Measurements from ENCODE around the gene PDLIM1. TPM values are rescaled to one million over a fixed set of nuclear protein-coding genes. Genes with fewer than 3 reads are reported as not detected.

Gene PDLIM1
- total and polyA plus RNA-seq, 10 of the 15 experiments (the other 5 are each of a cell fraction or from before 2014, with no cell fraction given), result 95.7 to 714 (median 309) TPM

DNA sequence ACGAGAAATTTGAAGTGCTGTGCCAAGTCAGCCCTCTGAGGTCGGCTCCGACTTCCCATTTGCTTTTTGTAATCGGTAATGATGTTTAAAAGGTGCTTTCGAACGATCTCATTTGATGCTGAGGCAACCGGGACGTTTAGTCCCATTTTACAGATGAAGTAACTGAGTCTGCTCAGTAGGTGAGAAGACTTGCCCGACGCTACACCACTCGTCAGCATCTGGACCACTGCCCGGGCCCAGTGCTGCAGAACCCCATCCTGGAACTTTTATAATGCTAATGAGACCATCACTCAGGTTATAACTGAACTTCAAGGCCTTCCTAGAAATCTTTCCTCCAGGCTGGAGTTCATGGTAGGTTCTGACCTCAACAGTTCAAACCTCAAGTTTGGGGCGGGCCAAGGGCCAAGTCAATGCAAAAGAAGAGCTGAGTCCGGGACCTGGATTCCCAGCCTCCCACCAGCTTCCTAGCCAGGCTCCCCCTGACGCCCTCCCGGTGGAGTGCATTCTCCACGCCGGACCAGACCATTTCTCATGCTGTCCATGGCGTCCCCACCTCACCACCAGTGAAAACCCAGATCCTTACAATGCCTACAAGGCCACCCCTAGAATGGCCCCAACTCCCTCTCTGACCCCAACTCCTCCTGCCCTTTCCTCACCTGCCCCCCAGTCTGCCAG is 699 bp upstream of the PDLIM1 start (continued):
- TF ChIP-seq, protein P1, sequence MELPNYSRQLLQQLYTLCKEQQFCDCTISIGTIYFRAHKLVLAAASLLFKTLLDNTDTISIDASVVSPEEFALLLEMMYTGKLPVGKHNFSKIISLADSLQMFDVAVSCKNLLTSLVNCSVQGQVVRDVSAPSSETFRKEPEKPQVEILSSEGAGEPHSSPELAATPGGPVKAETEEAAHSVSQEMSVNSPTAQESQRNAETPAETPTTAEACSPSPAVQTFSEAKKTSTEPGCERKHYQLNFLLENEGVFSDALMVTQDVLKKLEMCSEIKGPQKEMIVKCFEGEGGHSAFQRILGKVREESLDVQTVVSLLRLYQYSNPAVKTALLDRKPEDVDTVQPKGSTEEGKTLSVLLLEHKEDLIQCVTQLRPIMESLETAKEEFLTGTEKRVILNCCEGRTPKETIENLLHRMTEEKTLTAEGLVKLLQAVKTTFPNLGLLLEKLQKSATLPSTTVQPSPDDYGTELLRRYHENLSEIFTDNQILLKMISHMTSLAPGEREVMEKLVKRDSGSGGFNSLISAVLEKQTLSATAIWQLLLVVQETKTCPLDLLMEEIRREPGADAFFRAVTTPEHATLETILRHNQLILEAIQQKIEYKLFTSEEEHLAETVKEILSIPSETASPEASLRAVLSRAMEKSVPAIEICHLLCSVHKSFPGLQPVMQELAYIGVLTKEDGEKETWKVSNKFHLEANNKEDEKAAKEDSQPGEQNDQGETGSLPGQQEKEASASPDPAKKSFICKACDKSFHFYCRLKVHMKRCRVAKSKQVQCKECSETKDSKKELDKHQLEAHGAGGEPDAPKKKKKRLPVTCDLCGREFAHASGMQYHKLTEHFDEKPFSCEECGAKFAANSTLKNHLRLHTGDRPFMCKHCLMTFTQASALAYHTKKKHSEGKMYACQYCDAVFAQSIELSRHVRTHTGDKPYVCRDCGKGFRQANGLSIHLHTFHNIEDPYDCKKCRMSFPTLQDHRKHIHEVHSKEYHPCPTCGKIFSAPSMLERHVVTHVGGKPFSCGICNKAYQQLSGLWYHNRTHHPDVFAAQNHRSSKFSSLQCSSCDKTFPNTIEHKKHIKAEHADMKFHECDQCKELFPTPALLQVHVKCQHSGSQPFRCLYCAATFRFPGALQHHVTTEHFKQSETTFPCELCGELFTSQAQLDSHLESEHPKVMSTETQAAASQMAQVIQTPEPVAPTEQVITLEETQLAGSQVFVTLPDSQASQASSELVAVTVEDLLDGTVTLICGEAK (IDR thresholded peaks at IDR 0.05; ENCODE audit: borderline replicate concordance), result no peak

DNA sequence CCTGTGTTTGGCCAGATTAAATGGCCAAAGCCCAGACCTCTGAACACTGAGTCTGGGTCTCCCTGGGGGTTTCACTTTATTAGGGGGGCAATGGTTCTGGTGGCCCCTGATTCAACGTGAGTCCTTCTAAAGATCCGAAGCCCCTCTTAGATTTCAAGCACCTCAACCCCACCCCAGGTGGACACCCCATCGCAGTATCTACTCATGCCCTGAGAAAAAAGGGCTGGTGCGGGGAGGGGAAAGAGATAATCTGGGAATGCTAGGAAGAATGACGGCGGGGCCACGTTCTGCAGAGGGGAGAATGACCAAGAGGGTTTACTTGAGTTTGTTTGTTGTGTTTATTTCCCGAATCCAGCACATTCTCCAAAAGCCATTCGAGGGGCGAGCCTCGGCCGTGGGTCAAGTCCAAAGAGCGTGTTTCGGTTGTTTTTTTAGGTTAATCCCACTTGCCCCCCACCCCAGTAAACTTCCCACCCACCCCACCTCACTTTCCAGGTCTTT is 832 bp downstream of the PDLIM1 start:
- no peak overlapping the region for H2AFZ ChIP-seq (ENCODE audit: control insufficient read depth, low read depth, low read length)
- H3K9ac ChIP-seq (ENCODE audit: control insufficient read depth, insufficient read depth, low read length), result peak overlapping the region; percentile 91
- H3K9me3 ChIP-seq (replicated peaks; ENCODE audit: control insufficient read depth, insufficient read depth, low read length), result no peaks in the 10 kb centered on the region
- in situ Hi-C loops (cut with MboI) (loop anchor here (10.0 kb wide), 2 partner anchors 465 to 985 kb away; partner anchors contain the start of genes BLNK and ENTPD1), intact Hi-C loops (cut with micrococcal nuclease; ENCODE audit: unreplicated experiment) (loop anchor here (5.0 to 10.0 kb wide), 3 partner anchors 108 to 985 kb away; partner anchors contain the start of genes BLNK and ENTPD1)
- H3K4me1 ChIP-seq (ENCODE audit: control insufficient read depth, insufficient read depth, low read length), result peaks cover 50% of the 10 kb centered on the region
- no peak for ATAC-seq
- H3K4me2 ChIP-seq (ENCODE audit: control insufficient read depth, insufficient read depth), result no peak overlapping the region
- H4K20me1 ChIP-seq (ENCODE audit: control insufficient read depth, insufficient read depth), result peaks cover 11% of the 10 kb centered on the region
- DNase-seq (ENCODE audit: low read depth, low spot score), result no peak
- 8% methylated on average over 14 of the region's 14 CpGs for WGBS (ENCODE audit: insufficient coverage, insufficient replicate concordance, low lambda C conversion rate, missing lambda C conversion rate)
- SMC1A ChIA-PET (ENCODE audit: uncharacterized antibody, unreplicated experiment), result interaction anchor here (0.9 to 14.9 kb wide), 6 partner anchors 12 to 72 kb away, joined by 3 to 313 read pairs (median 30); no protein-coding TSS in a partner anchor
- peak; percentile 57; the same call in 1 of the 2 replicates for TF ChIP-seq NKRF (conservative IDR thresholded peaks at IDR 0.05)
- peak; percentile 21 for TF ChIP-seq MEF2B (IDR thresholded peaks at IDR 0.05; ENCODE audit: partially characterized antibody, poor library complexity, severe bottlenecking)
- 0 out of 4 replicates have a peak, but pooled peaks of 1 of the 2 experiments have one; percentile 8 for TF ChIP-seq ETV6 (conservative IDR thresholded peaks at IDR 0.05 in 1 of 2, IDR thresholded peaks at IDR 0.05 in 1 of 2; ENCODE audit: borderline replicate concordance in 1 of 2, low read depth in 1 of 2)
- peak; percentile 7; the same call in 1 of the 2 replicates for TF ChIP-seq MTA2 (IDR thresholded peaks at IDR 0.05; ENCODE audit: low read depth)
- TF ChIP-seq ATF2 (IDR thresholded peaks at IDR 0.05; ENCODE audit: low read length), result no peak
- 0 out of 2 replicates have a peak, but pooled peaks have one; percentile 54 for TF ChIP-seq WRNIP1 (IDR thresholded peaks at IDR 0.05; ENCODE audit: borderline replicate concordance, low read depth, low read length)
- no peak for TF ChIP-seq POLR2AphosphoS2 (IDR thresholded peaks at IDR 0.05; ENCODE audit: low read depth, low read length)
- RAD21 ChIA-PET (ENCODE audit: unreplicated experiment), result interaction anchor here (5.7 to 6.2 kb wide), 2 partner anchors 45 to 73 kb away, joined by 38 to 139 read pairs; no protein-coding TSS in a partner anchor
- peak overlapping the region; percentile 92 for H3K27ac ChIP-seq (ENCODE audit: control insufficient read depth, insufficient read depth)
- POLR2A ChIA-PET, result interaction anchor here (3.0 kb wide), 1 partner anchor 14 kb away, joined by 14 read pairs; no protein-coding TSS in a partner anchor
- peak overlapping the region; percentile 97 for H3K4me3 ChIP-seq
- CTCF ChIA-PET, result interaction anchor here (0.6 to 16.6 kb wide), 7 partner anchors 12 to 296 kb away, joined by 3 to 348 read pairs (median 4); no protein-coding TSS in a partner anchor
- H3K27me3 ChIP-seq (replicated peaks in 1 of 2; ENCODE audit: control insufficient read depth in 2 of 2, insufficient read depth in 2 of 2, low read length in 1 of 2), result no peaks in the 10 kb centered on the region
- BruUV-seq (replicated peaks), result TSS peak; percentile 56
- FAIRE-seq, result no peak
- H3K36me3 ChIP-seq (ENCODE audit: control insufficient read depth in 2 of 2, insufficient read depth in 2 of 2, low read length in 1 of 2), result peaks cover 0 to 11% of the 10 kb centered on the region in 2 experiments; a peak in 1 of 4 replicates
- H3K79me2 ChIP-seq (ENCODE audit: control insufficient read depth, insufficient read depth, low read length), result peaks cover 78% of the 10 kb centered on the region

Measured in GM12878 (cell line).